Nephron (organoid): ENCODE results near the gene TBC1D26.
"Not testable (repeated sequence)": the region's sequence is repeated elsewhere in the genome, so short reads cannot be mapped to it uniquely, and the experiment has no call there.

Experiments
- H3K27ac Mint-ChIP-seq, 3 experiments: 2 replicates each; pipeline ENCODE4 v1.8.0; 2020; ENCODE audit warnings: mixed read lengths in 3 of 3, mild to moderate bottlenecking in 2 of 3, moderate library complexity in 1 of 3
- H3K27me3 Mint-ChIP-seq: 2 replicates; pipeline ENCODE4 v1.8.0; 2021; ENCODE audit warnings: low read depth, mild to moderate bottlenecking, moderate library complexity, mixed read lengths
- H3K36me3 Mint-ChIP-seq: 2 replicates; pipeline ENCODE4 v1.8.0; 2020; ENCODE audit warnings: low read depth, mixed read lengths
- H3K4me1 Mint-ChIP-seq: 2 replicates; pipeline ENCODE4 v1.8.0; 2020; ENCODE audit warnings: mixed read lengths
- H3K4me3 Mint-ChIP-seq, 3 experiments: 2 replicates each; pipeline ENCODE4 v1.8.0; 2020; ENCODE audit warnings: mild to moderate bottlenecking in 3 of 3, mixed read lengths in 3 of 3, moderate library complexity in 2 of 3
- H3K9me3 Mint-ChIP-seq: 2 replicates; pipeline ENCODE4 v1.8.0; 2020; ENCODE audit warnings: mixed read lengths
- TF ChIP-seq, protein P1 (sequence below), 3 experiments: fragments of 200-600 bp; sonication (generic); IDR thresholded peaks; one replicate each; pipeline ENCODE4 v1.5.0; 2021; ENCODE audit warnings: antibody characterized with exemption in 3 of 3; ENCODE audit not compliant: unreplicated experiment in 3 of 3

The TBC1D26 gene

DNA sequence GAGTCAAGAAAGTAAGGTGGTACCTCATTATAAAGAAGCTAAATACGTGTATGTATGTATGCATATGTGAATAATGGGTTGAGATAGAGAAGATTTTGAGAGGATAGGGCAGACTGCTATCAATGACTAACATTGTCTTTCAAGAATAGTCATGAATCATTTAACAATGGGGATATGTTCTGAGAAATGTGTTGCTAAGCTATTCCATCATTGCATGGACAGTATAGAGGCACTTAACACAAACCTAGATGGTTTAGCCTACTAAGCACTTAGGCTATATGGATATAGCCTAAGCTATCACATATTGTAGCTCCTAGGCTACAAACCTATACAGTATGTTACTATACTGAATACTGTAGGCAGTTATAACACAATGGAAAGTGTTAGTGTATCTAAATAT lies 45.2 kb downstream of the TBC1D26 start:
- TF ChIP-seq, protein P1, sequence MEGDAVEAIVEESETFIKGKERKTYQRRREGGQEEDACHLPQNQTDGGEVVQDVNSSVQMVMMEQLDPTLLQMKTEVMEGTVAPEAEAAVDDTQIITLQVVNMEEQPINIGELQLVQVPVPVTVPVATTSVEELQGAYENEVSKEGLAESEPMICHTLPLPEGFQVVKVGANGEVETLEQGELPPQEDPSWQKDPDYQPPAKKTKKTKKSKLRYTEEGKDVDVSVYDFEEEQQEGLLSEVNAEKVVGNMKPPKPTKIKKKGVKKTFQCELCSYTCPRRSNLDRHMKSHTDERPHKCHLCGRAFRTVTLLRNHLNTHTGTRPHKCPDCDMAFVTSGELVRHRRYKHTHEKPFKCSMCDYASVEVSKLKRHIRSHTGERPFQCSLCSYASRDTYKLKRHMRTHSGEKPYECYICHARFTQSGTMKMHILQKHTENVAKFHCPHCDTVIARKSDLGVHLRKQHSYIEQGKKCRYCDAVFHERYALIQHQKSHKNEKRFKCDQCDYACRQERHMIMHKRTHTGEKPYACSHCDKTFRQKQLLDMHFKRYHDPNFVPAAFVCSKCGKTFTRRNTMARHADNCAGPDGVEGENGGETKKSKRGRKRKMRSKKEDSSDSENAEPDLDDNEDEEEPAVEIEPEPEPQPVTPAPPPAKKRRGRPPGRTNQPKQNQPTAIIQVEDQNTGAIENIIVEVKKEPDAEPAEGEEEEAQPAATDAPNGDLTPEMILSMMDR (IDR thresholded peaks at IDR 0.05; ENCODE audit: unreplicated experiment in 3 of 3), result no peak
- Mint-ChIP-seq H3K9me3 (peaks cover 32% of the 10 kb centered on the region), H3K27me3 (no peaks in the 10 kb centered on the region), H3K4me3 (no peak overlapping the region), H3K4me1 (no peaks in the 10 kb centered on the region), H3K27ac (no peak overlapping the region), H3K36me3 (peaks cover 4% of the 10 kb centered on the region)

GRCh38 chr17:15777717-15778116 lies 45.6 kb downstream of the TBC1D26 start:
- peaks cover 32% of the 10 kb centered on the region for H3K9me3 Mint-ChIP-seq
- TF ChIP-seq, protein P1 (IDR thresholded peaks at IDR 0.05; ENCODE audit: unreplicated experiment in 3 of 3), result no peak
- no peak overlapping the region for H3K27ac Mint-ChIP-seq
- no peaks in the 10 kb centered on the region for H3K4me1 Mint-ChIP-seq
- H3K27me3 Mint-ChIP-seq, result no peaks in the 10 kb centered on the region
- no peak overlapping the region for H3K4me3 Mint-ChIP-seq
- H3K36me3 Mint-ChIP-seq, result peaks cover 4% of the 10 kb centered on the region

DNA sequence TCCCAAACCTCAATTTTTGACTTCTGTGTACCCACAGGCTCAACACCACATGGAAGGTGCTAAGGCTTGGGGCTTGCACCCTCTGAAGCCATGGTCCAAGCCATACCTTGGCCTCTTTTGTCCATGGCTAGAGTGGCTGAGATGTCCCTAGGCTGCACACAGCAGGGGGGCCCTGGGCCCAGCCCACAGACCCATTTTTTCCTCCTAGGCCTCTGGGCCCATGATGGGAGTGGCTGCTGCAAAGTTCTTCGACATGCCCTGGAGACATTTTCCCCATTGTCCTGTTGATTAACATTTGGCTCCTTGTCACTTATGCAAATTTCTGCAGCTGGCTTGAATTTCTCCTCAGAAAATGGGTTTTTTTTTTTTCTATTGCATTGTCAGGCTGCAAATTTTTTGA lies 47.0 kb downstream of the TBC1D26 start:
- H3K4me1 Mint-ChIP-seq, result peaks cover under 1% of the 10 kb centered on the region
- no peak overlapping the region for H3K4me3 Mint-ChIP-seq
- H3K9me3 Mint-ChIP-seq, result peaks cover 32% of the 10 kb centered on the region

DNA sequence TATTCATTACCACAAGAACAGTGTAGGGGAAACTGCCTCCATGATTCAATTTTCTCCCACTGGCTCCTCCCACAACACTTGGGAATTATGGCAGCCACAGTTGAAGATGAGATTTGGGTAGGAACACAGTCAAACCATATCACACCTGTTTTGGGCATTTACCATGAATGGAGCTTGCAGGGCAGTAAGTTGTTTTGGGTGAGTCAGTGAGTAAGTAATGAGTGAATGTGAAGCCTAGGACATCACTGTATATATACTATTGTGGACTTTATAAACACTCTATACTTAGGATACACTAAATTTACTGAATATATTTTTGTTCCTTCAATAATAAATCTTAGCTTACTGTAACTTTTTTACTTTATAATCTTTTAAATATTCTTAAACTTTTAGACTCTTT lies 48.1 kb downstream of the TBC1D26 start:
- H3K4me1 Mint-ChIP-seq, result peaks cover 6% of the 10 kb centered on the region
- peaks cover 29% of the 10 kb centered on the region for H3K9me3 Mint-ChIP-seq
- no peak overlapping the region for H3K4me3 Mint-ChIP-seq
- H3K27ac Mint-ChIP-seq, result no peak overlapping the region
- H3K27me3 Mint-ChIP-seq, result no peaks in the 10 kb centered on the region
- H3K36me3 Mint-ChIP-seq, result peaks cover 4% of the 10 kb centered on the region
- TF ChIP-seq, protein P1 (IDR thresholded peaks at IDR 0.05; ENCODE audit: unreplicated experiment in 3 of 3), result no peak

More for the DNA sequence above, 47.0 kb downstream of the TBC1D26 start:
- H3K36me3 Mint-ChIP-seq, result peaks cover 4% of the 10 kb centered on the region
- no peak overlapping the region for H3K27ac Mint-ChIP-seq
- TF ChIP-seq, protein P1 (IDR thresholded peaks at IDR 0.05; ENCODE audit: unreplicated experiment in 3 of 3), result no peak
- H3K27me3 Mint-ChIP-seq, result no peaks in the 10 kb centered on the region

GRCh38 chr17:15782866-15783265 lies 50.8 kb downstream of the TBC1D26 start:
- H3K27me3 Mint-ChIP-seq, result peaks cover 3% of the 10 kb centered on the region
- TF ChIP-seq, protein P1 (IDR thresholded peaks at IDR 0.05; ENCODE audit: unreplicated experiment in 3 of 3), result no peak
- peaks cover 4% of the 10 kb centered on the region for H3K36me3 Mint-ChIP-seq
- peaks cover 11% of the 10 kb centered on the region for H3K9me3 Mint-ChIP-seq
- H3K4me1 Mint-ChIP-seq, result peaks cover 11% of the 10 kb centered on the region
- H3K27ac Mint-ChIP-seq, result no peak overlapping the region
- no peak overlapping the region for H3K4me3 Mint-ChIP-seq

DNA sequence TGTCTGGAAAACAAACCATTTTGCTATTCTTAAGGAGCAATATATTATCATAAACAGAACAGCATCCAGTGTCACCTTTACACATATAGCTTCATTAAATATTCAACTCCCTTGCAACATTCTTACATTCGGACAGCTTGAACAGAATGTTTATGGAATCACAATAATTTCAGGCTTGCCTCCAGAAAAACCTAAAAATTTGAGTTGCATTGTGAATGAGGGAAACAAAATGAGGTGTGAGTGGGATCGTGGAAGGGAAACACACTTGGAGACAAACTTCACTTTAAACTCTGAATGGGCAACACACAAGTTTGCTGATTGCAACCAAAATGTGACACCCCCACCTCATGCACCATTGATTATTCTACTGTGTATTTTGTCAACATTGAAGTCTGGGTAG lies 51.4 kb downstream of the TBC1D26 start:
- Mint-ChIP-seq H3K4me1 (peaks cover 11% of the 10 kb centered on the region), H3K27ac (no peak overlapping the region), H3K4me3 (no peak overlapping the region), H3K9me3 (peaks cover 7% of the 10 kb centered on the region), H3K27me3 (peaks cover 3% of the 10 kb centered on the region), H3K36me3 (peaks cover 4% of the 10 kb centered on the region)
- TF ChIP-seq, protein P1 (IDR thresholded peaks at IDR 0.05; ENCODE audit: unreplicated experiment in 3 of 3), result no peak

- H3K27me3 Mint-ChIP-seq, result not testable (repeated sequence)
Measured at GRCh38 chr17:15784351-15784750, 52.3 kb downstream of the TBC1D26 start.

DNA sequence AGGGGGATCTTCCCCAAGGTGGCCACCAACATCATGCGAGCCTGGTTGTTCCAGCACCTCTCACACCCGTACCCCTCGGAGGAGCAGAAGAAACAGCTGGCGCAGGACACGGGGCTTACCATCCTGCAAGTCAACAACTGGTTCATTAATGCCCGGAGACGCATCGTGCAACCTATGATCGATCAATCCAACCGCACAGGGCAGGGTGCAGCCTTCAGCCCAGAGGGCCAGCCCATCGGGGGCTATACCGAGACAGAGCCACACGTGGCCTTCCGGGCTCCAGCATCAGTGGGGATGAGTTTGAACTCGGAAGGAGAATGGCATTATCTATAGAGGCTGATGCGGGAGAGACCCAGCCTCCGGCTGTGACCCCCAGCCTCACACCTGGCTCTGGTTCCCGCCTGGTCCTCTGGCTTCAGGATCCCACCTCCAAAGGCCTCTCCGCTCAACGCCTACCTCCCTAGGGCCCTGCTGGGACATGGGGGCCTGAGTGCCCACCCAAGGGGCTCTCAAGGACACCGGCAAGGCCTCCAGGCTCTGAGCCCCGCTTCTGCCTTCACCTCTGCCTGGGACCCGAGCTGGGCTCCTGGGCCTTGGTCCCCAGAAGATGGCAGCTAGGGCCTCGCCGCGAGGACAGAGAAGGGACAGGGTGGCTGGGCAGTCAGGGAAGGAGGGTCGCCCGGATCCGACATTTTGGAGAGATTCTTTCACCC lies 55.4 kb downstream of the TBC1D26 start:
- not testable (repeated sequence) for H3K27me3 Mint-ChIP-seq, H3K9me3 Mint-ChIP-seq, H3K36me3 Mint-ChIP-seq, H3K27ac Mint-ChIP-seq
- Mint-ChIP-seq H3K4me1 (peaks cover 11% of the 10 kb centered on the region), H3K4me3 (peak overlapping the region; percentile 54 to 72 (median 65))

More at GRCh38 chr17:15784351-15784750, 52.3 kb downstream of the TBC1D26 start:
- H3K9me3 Mint-ChIP-seq, H3K36me3 Mint-ChIP-seq: not testable (repeated sequence)
- Mint-ChIP-seq H3K27ac (peak overlapping the region in 2 of 3 experiments; percentile 36 to 61), H3K4me3 (peak overlapping the region; percentile 43 to 70 (median 64)), H3K4me1 (peaks cover 11% of the 10 kb centered on the region)

- not testable (repeated sequence) for H3K27ac Mint-ChIP-seq, H3K36me3 Mint-ChIP-seq, H3K27me3 Mint-ChIP-seq, H3K9me3 Mint-ChIP-seq, H3K4me3 Mint-ChIP-seq
- H3K4me1 Mint-ChIP-seq, result peaks cover 11% of the 10 kb centered on the region
Measured at GRCh38 chr17:15788365-15788764, 56.3 kb downstream of the TBC1D26 start.
